HCT116 (cell line): Measurements from ENCODE around the gene PRDX2. TPM values are rescaled to one million over a fixed set of nuclear protein-coding genes. Genes with fewer than 3 reads are reported as not detected.

Experiments
- ATAC-seq: fragments of 200-7000 bp; cut with Tn5 transposase; 2 replicates; pipeline ENCODE4 v1.9.1; 2020; ENCODE audit warnings: mild to moderate bottlenecking, moderate library complexity
- BruUV-seq: library from RNA; stranded (reverse); fragments of 400-500 nt; replicated peaks from 2 replicates; lab custom pipeline; 2021; lab: Mats Ljungman, UMichigan
- CTCF ChIA-PET: fragments of 300-600 bp; sonication (Branson Sonifier 250); formaldehyde crosslinking; loops from one replicate; lab custom pipeline; 2021; ENCODE audit warnings: antibody characterized with exemption; lab: Charles Lee
- POLR2A ChIA-PET: fragments of 300-600, 350-600 bp; sonication (Branson Sonifier 250); formaldehyde crosslinking; loops from one replicate; lab custom pipeline; 2021; ENCODE audit warnings: antibody characterized with exemption; lab: Charles Lee
- RAD21 ChIA-PET, 2 experiments: fragments of 300-600 bp; sonication (Branson Sonifier 250); formaldehyde crosslinking; loops; one replicate each; lab custom pipeline; 2023; ENCODE audit warnings: low total read pairs in 2 of 2; ENCODE audit not compliant: uncharacterized antibody in 2 of 2, unreplicated experiment in 2 of 2, low non-redundant PET in 1 of 2; lab: Charles Lee
- DNase-seq: peaks from one replicate; pipeline ENCODE4 v3.0.0-alpha.2; 2010; ENCODE audit warnings: low read depth, low spot score
- H2AFZ ChIP-seq: fragments of 200-600 bp; shearing (Covaris generic), sonication (generic); 2 replicates; pipeline ENCODE4 v1.6.1; 2017; ENCODE audit warnings: low read depth, mixed run types, mixed read lengths, antibody characterized with exemption, low read length; ENCODE audit not compliant: poor library complexity, severe bottlenecking
- H3K27ac ChIP-seq: 2 replicates; pipeline ENCODE4 v1.5.1; 2012; ENCODE audit warnings: low read depth, low read length
- H3K27me3 ChIP-seq: fragments of 200-600 bp; sonication (generic); 2 replicates; pipeline ENCODE4 v1.6.1; 2016; ENCODE audit warnings: mixed run types, low read length, mixed read lengths; ENCODE audit not compliant: insufficient read depth
- H3K36me3 ChIP-seq, 2 experiments: fragments of 200-500 bp in 1 of 2; fragments of 200-600 bp in 1 of 2; sonication (Bioruptor generic) in 1 of 2; sonication (generic) in 1 of 2; 2 replicates each; pipeline versions ENCODE4 v1.5.1 to v1.6.1; 2014 to 2016; ENCODE audit warnings: low read length in 2 of 2, inconsistent platforms in 1 of 2, mixed read lengths in 1 of 2, mixed run types in 1 of 2; ENCODE audit not compliant: insufficient read depth in 2 of 2, control insufficient read depth in 1 of 2
- H3K4me1 ChIP-seq, 2 experiments: fragments of 200-600 bp in 1 of 2; sonication (generic) in 1 of 2; 2 replicates each; pipeline versions ENCODE4 v1.5.1 to v1.6.1; 2012 to 2017; ENCODE audit warnings: low read length in 2 of 2, inconsistent platforms in 1 of 2, mild to moderate bottlenecking in 1 of 2, mixed read lengths in 1 of 2, mixed run types in 1 of 2, moderate library complexity in 1 of 2; ENCODE audit not compliant: insufficient read depth in 2 of 2, control insufficient read depth in 1 of 2
- H3K4me2 ChIP-seq: fragments of 200-600 bp; sonication (generic); 2 replicates; pipeline ENCODE4 v1.6.1; 2017; ENCODE audit warnings: mixed run types, low read length, mixed read lengths
- H3K4me3 ChIP-seq, 2 experiments: fragments of 200-600 bp in 1 of 2; sonication (generic) in 1 of 2; replicated peaks in 1 of 2; 2 replicates each; pipeline ENCODE4 v1.5.1; 2011 to 2016; ENCODE audit warnings: low read length in 2 of 2, control low read depth in 1 of 2, low read depth in 1 of 2, mild to moderate bottlenecking in 1 of 2, mixed read lengths in 1 of 2, mixed run types in 1 of 2
- H3K79me2 ChIP-seq: fragments of 200-600 bp; sonication (generic); 2 replicates; pipeline ENCODE4 v1.6.1; 2017; ENCODE audit warnings: mild to moderate bottlenecking, mixed run types, low read length, moderate library complexity, mixed read lengths; ENCODE audit not compliant: insufficient read depth
- H3K9ac ChIP-seq: fragments of 200-600 bp; sonication (generic); 2 replicates; pipeline ENCODE4 v1.6.1; 2016; ENCODE audit warnings: low read length, mixed read lengths
- H3K9me2 ChIP-seq: fragments of 200-600 bp; sonication (generic), shearing (Covaris generic); 2 replicates; pipeline ENCODE4 v1.6.1; 2017; ENCODE audit warnings: mixed run types, mild to moderate bottlenecking, moderate library complexity; ENCODE audit not compliant: insufficient read depth
- H3K9me3 ChIP-seq, 2 experiments: fragments of 200-500 bp in 1 of 2; fragments of 200-600 bp in 1 of 2; sonication (Bioruptor generic) in 1 of 2; sonication (generic) in 1 of 2; 2 replicates each; pipeline ENCODE4 v1.6.1; 2014 to 2017; ENCODE audit warnings: low read length in 2 of 2, mixed read lengths in 2 of 2, inconsistent platforms in 1 of 2, low read depth in 1 of 2, mild to moderate bottlenecking in 1 of 2, mixed run types in 1 of 2, moderate library complexity in 1 of 2; ENCODE audit not compliant: control insufficient read depth in 1 of 2, insufficient read depth in 1 of 2
- H4K20me1 ChIP-seq: fragments of 200-600 bp; sonication (generic), shearing (Covaris generic); 2 replicates; pipeline ENCODE4 v1.6.1; 2017; ENCODE audit warnings: mixed run types, mild to moderate bottlenecking, moderate library complexity; ENCODE audit not compliant: insufficient read depth
- CEBPB ChIP-seq: IDR thresholded peaks from 2 replicates; pipeline ENCODE4 v1.6.1; 2012; ENCODE audit warnings: low read depth
- EGR1 ChIP-seq: IDR thresholded peaks from 2 replicates; pipeline ENCODE4 v1.6.1; 2012; ENCODE audit warnings: low read depth
- ELF1 ChIP-seq: IDR thresholded peaks from 2 replicates; pipeline ENCODE4 v1.6.1; 2012; ENCODE audit warnings: low read depth, borderline replicate concordance
- FOSL1 ChIP-seq: IDR thresholded peaks from 2 replicates; pipeline ENCODE4 v1.6.1; 2012; ENCODE audit warnings: low read depth
- POLR2A ChIP-seq: IDR thresholded peaks from 2 replicates; pipeline ENCODE4 v1.7.0; 2011; ENCODE audit warnings: borderline replicate concordance; ENCODE audit not compliant: insufficient read depth, insufficient read length; ENCODE audit errors: extremely low read depth
- RAD21 ChIP-seq: IDR thresholded peaks from 2 replicates; pipeline ENCODE4 v1.6.1; 2012; ENCODE audit warnings: low read depth, mild to moderate bottlenecking
- SRF ChIP-seq: IDR thresholded peaks from 2 replicates; pipeline ENCODE4 v1.6.1; 2012; ENCODE audit warnings: low read depth
- YY1 ChIP-seq: IDR thresholded peaks from 2 replicates; pipeline ENCODE4 v1.6.1; 2011; ENCODE audit warnings: low read length, low read depth, moderate library complexity, mild to moderate bottlenecking; ENCODE audit not compliant: insufficient replicate concordance; ENCODE audit errors: extremely low read depth
- ZNF274 ChIP-seq: fragments of 200-500 bp; sonication (Bioruptor generic); IDR thresholded peaks from 2 replicates; pipeline ENCODE4 v1.6.1; 2014; ENCODE audit warnings: mild to moderate bottlenecking, low read depth, low read length, inconsistent platforms
- intact Hi-C: fragments of 100-400 bp; cut with micrococcal nuclease; formaldehyde crosslinking; loops from 2 replicates; pipeline ENCODE4 v1.10.0; 2022
- total RNA-seq: library from RNA; stranded (reverse); gene quantifications from one replicate; pipeline ENCODE4 v1.2.1, GENCODE V29; 2021; ENCODE audit not compliant: unreplicated experiment
- TF ChIP-seq, protein P1 (sequence below): IDR thresholded peaks from 2 replicates; pipeline ENCODE4 v1.6.1; 2012
- TF ChIP-seq, protein P2 (sequence below): IDR thresholded peaks from 2 replicates; pipeline ENCODE4 v1.6.1; 2012; ENCODE audit warnings: low read depth
- TF ChIP-seq, protein P3 (sequence below), 3 experiments: fragments of 200-600 bp in 1 of 3; sonication (generic) in 1 of 3; IDR thresholded peaks in 2 of 3; conservative IDR thresholded peaks in 1 of 3; 2 replicates each; pipeline ENCODE4 v1.5.1; 2012 to 2017; ENCODE audit warnings: low read depth in 2 of 3, low read length in 2 of 3, antibody characterized with exemption in 1 of 3, borderline replicate concordance in 1 of 3, control low read depth in 1 of 3, mild to moderate bottlenecking in 1 of 3, mixed read lengths in 1 of 3, mixed run types in 1 of 3, moderate library complexity in 1 of 3; ENCODE audit not compliant: insufficient read depth in 1 of 3

PRDX2 gene
- total RNA-seq, 1 experiment from 2014 or later, result 387 TPM

DNA sequence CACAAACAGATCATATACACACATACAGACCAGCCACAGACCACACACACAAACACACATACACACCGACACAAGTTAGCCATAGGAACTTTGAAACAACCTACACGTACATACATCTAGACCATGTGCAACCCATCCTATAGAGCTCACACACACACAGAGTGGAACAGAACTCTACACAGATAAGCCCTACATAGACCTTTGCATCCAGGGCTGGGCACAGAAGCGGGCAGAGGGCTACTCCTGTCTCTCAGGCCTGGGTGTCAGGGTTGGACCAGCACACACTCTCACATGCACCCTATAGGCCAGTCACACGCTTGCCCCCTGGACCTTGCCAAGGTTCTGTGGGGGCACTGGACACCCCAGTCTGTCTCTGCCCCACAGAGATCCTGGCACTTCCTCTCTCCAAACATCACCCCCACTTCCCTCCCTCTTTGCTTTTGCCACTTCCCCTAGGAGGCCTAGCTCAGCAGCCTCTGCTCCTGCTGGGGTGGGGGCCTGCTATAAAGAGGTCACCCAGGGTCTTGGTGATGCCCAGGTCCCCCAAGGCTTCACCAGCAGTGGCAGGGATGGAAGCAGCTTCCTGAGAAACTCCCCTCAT lies 16.1 kb downstream of the PRDX2 start:
- ATAC-seq (no peak), DNase-seq (no peak)
- Histone ChIP-seq H4K20me1 (no peaks in the 10 kb centered on the region), H3K9me3 (no peaks in the 10 kb centered on the region), H3K4me2 (peak overlapping the region; percentile 61), H3K36me3 (no peaks in the 10 kb centered on the region), H3K9ac (peak overlapping the region; percentile 54), H3K9me2 (no peaks in the 10 kb centered on the region), H3K27ac (peak overlapping the region; percentile 89), H3K4me1 (peaks cover 75 to 87% of the 10 kb centered on the region in 2 experiments), H2AFZ (no peak overlapping the region), H3K79me2 (no peaks in the 10 kb centered on the region), H3K4me3 (no peak overlapping the region), H3K27me3 (no peaks in the 10 kb centered on the region)
- no TSS peak for BruUV-seq
- intact Hi-C loops, result no loop called here
- ChIA-PET CTCF (interaction anchor here (0.6 kb wide), 1 partner anchor 9 kb away, joined by 4 read pairs; no protein-coding TSS in a partner anchor), POLR2A (no interaction called here), RAD21 (no interaction called here)
- TF ChIP-seq YY1 (no peak), EGR1 (no peak), FOSL1 (no peak), SRF (no peak), ZNF274 (no peak), POLR2A (no peak), RAD21 (no peak), CEBPB (no peak), ELF1 (no peak)
- TF ChIP-seq, protein P1, sequence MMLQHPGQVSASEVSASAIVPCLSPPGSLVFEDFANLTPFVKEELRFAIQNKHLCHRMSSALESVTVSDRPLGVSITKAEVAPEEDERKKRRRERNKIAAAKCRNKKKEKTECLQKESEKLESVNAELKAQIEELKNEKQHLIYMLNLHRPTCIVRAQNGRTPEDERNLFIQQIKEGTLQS, result no peak
- TF ChIP-seq, protein P2, sequence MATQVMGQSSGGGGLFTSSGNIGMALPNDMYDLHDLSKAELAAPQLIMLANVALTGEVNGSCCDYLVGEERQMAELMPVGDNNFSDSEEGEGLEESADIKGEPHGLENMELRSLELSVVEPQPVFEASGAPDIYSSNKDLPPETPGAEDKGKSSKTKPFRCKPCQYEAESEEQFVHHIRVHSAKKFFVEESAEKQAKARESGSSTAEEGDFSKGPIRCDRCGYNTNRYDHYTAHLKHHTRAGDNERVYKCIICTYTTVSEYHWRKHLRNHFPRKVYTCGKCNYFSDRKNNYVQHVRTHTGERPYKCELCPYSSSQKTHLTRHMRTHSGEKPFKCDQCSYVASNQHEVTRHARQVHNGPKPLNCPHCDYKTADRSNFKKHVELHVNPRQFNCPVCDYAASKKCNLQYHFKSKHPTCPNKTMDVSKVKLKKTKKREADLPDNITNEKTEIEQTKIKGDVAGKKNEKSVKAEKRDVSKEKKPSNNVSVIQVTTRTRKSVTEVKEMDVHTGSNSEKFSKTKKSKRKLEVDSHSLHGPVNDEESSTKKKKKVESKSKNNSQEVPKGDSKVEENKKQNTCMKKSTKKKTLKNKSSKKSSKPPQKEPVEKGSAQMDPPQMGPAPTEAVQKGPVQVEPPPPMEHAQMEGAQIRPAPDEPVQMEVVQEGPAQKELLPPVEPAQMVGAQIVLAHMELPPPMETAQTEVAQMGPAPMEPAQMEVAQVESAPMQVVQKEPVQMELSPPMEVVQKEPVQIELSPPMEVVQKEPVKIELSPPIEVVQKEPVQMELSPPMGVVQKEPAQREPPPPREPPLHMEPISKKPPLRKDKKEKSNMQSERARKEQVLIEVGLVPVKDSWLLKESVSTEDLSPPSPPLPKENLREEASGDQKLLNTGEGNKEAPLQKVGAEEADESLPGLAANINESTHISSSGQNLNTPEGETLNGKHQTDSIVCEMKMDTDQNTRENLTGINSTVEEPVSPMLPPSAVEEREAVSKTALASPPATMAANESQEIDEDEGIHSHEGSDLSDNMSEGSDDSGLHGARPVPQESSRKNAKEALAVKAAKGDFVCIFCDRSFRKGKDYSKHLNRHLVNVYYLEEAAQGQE, result no peak
- TF ChIP-seq, protein P3, sequence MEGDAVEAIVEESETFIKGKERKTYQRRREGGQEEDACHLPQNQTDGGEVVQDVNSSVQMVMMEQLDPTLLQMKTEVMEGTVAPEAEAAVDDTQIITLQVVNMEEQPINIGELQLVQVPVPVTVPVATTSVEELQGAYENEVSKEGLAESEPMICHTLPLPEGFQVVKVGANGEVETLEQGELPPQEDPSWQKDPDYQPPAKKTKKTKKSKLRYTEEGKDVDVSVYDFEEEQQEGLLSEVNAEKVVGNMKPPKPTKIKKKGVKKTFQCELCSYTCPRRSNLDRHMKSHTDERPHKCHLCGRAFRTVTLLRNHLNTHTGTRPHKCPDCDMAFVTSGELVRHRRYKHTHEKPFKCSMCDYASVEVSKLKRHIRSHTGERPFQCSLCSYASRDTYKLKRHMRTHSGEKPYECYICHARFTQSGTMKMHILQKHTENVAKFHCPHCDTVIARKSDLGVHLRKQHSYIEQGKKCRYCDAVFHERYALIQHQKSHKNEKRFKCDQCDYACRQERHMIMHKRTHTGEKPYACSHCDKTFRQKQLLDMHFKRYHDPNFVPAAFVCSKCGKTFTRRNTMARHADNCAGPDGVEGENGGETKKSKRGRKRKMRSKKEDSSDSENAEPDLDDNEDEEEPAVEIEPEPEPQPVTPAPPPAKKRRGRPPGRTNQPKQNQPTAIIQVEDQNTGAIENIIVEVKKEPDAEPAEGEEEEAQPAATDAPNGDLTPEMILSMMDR (IDR thresholded peaks at IDR 0.05 in 2 of 3, conservative IDR thresholded peaks at IDR 0.05 in 1 of 3; ENCODE audit: borderline replicate concordance in 1 of 3, insufficient read depth in 1 of 3, low read depth in 2 of 3, low read length in 2 of 3), result no peak
